T-cell (primary cell): ENCODE measurements around the gene STK32B. TPM values are rescaled to one million over a fixed set of nuclear protein-coding genes. Genes with fewer than 3 reads are reported as not detected.

Experiments used
- ATAC-seq, 4 experiments: fragments of 200-7000 bp in 3 of 4; fragments of 150-1000 bp in 1 of 4; cut with Tn5 transposase; replicated peaks in 1 of 4; 1 replicate in 3 of 4; 2 replicates in 1 of 4; pipeline ENCODE4 v1.10.0; 2021; ENCODE audit warnings: moderate library complexity in 3 of 4, mild to moderate bottlenecking in 2 of 4, moderate number of reproducible peaks in 1 of 4
- CTCF ChIA-PET, 2 donors: fragments of 300-600 bp; sonication (Branson Sonifier 250); formaldehyde crosslinking; loops; one replicate each; lab custom pipeline; 2022; ENCODE audit warnings: antibody characterized with exemption in 2 of 2; lab: Charles Lee
- POLR2A ChIA-PET, 2 donors: fragments of 300-600 bp; sonication (Branson Sonifier 250); formaldehyde crosslinking; loops; one replicate each; lab custom pipeline; 2022; ENCODE audit warnings: antibody characterized with exemption in 2 of 2; lab: Charles Lee
- DNase-seq, 35 experiments: peaks; one replicate each; pipeline versions ENCODE4 v3.0.0 to v3.0.0-alpha.2; 2013 to 2023
- H3K27ac ChIP-seq: one replicate; pipeline ENCODE4 v1.5.1; 2013; ENCODE audit warnings: low read length
- H3K27me3 ChIP-seq, 2 experiments: replicated peaks in 1 of 2; 1 replicate in 1 of 2; 2 replicates in 1 of 2; pipeline versions ENCODE4 v1.6.1 to v1.7.0; 2013; ENCODE audit warnings: low read length in 1 of 2, mixed read lengths in 1 of 2; ENCODE audit not compliant: control insufficient read depth in 2 of 2, insufficient read depth in 2 of 2; ENCODE audit errors: extremely low read depth in 1 of 2
- H3K36me3 ChIP-seq, 2 donors: 1 replicate in 1 of 2; 2 replicates in 1 of 2; pipeline versions ENCODE4 v1.6.1 to v1.7.0; 2013; ENCODE audit warnings: low read length in 1 of 2; ENCODE audit not compliant: control insufficient read depth in 2 of 2, insufficient read depth in 1 of 2; ENCODE audit errors: extremely low read depth in 1 of 2
- H3K4me1 ChIP-seq, 2 experiments: 1 replicate in 1 of 2; 2 replicates in 1 of 2; pipeline versions ENCODE4 v1.6.1 to v1.7.0; 2013; ENCODE audit warnings: low read length in 2 of 2, mixed read lengths in 1 of 2; ENCODE audit not compliant: insufficient read depth in 2 of 2, control insufficient read depth in 1 of 2; ENCODE audit errors: extremely low read depth in 1 of 2
- H3K4me3 ChIP-seq, 2 donors: 1 replicate in 1 of 2; 2 replicates in 1 of 2; pipeline versions ENCODE4 v1.5.1 to v1.7.0; 2013; ENCODE audit warnings: mild to moderate bottlenecking in 2 of 2, low read length in 1 of 2, moderate library complexity in 1 of 2; ENCODE audit not compliant: control insufficient read depth in 1 of 2; ENCODE audit errors: extremely low read depth in 1 of 2
- H3K9me3 ChIP-seq: 2 replicates; pipeline ENCODE4 v1.7.0; 2013
- H3K27ac Mint-ChIP-seq, 2 donors: one replicate each; pipeline ENCODE4 v1.8.0; 2020 to 2021; ENCODE audit warnings: mild to moderate bottlenecking in 2 of 2, mixed read lengths in 2 of 2
- H3K27me3 Mint-ChIP-seq, 2 donors: one replicate each; pipeline ENCODE4 v1.8.0; 2021 to 2022; ENCODE audit warnings: mixed read lengths in 2 of 2
- H3K36me3 Mint-ChIP-seq: one replicate; pipeline ENCODE4 v1.8.0; 2021; ENCODE audit warnings: mixed read lengths
- H3K4me1 Mint-ChIP-seq, 3 donors: one replicate each; pipeline ENCODE4 v1.8.0; 2020 to 2022; ENCODE audit warnings: mixed read lengths in 3 of 3, mild to moderate bottlenecking in 1 of 3
- H3K4me3 Mint-ChIP-seq, 3 donors: one replicate each; pipeline ENCODE4 v1.8.0; 2020 to 2022; ENCODE audit warnings: mild to moderate bottlenecking in 3 of 3, mixed read lengths in 3 of 3, moderate library complexity in 3 of 3
- H3K9me3 Mint-ChIP-seq, 3 donors: one replicate each; pipeline ENCODE4 v1.8.0; 2020 to 2022; ENCODE audit warnings: mixed read lengths in 3 of 3
- WGBS: methylation state at CpG from one replicate; pipeline ENCODE4 v1.1.5; 2013; ENCODE audit warnings: missing lambda C conversion rate; ENCODE audit not compliant: insufficient coverage; 5-methylcytosine and 5-hydroxymethylcytosine counted together
- total RNA-seq, 35 experiments: library from RNA in 6 of 35; stranded (reverse) in 6 of 35; fragments of 120-200 nt in 1 of 35; gene quantifications; one replicate each; pipeline versions ENCODE4 v1.2.1 to v1.2.4 and lab custom pipeline; 2013 to 2026

The STK32B gene
- total RNA-seq, 5 donors from 2014 or later (not counting 1 experiment from before 2014, with no cell fraction given) = 0.12 to 0.20 (median 0.15) TPM; not detected in 2

GRCh38 chr4:5186271-5187064 is 135.2 kb downstream of the STK32B start:
- H3K27me3 ChIP-seq = peaks cover 0 to 7% of the 10 kb centered on the region in 2 experiments
- no peaks in the 10 kb centered on the region for H3K36me3 ChIP-seq
- POLR2A ChIA-PET = no interaction called here
- DNase-seq (no peak), ATAC-seq (peak in 1 of 4 experiments; percentile 24)
- H3K27ac Mint-ChIP-seq = no peak overlapping the region
- H3K4me3 Mint-ChIP-seq = no peak overlapping the region
- no peaks in the 10 kb centered on the region for H3K9me3 ChIP-seq
- no peaks in the 10 kb centered on the region for H3K4me1 ChIP-seq
- no peaks in the 10 kb centered on the region for H3K9me3 Mint-ChIP-seq
- CTCF ChIA-PET = no interaction called here
- H3K27ac ChIP-seq = no peak overlapping the region
- H3K4me1 Mint-ChIP-seq = no peaks in the 10 kb centered on the region
- peaks cover 2 to 7% of the 10 kb centered on the region in 2 donors for H3K27me3 Mint-ChIP-seq
- 16% methylated on average over 4 of the region's 14 CpGs for WGBS
- no peaks in the 10 kb centered on the region for H3K36me3 Mint-ChIP-seq
- no peak overlapping the region for H3K4me3 ChIP-seq

GRCh38 chr4:5188130-5188529 is 136.8 kb downstream of the STK32B start:
- Histone ChIP-seq H3K4me3 (no peak overlapping the region), H3K9me3 (no peaks in the 10 kb centered on the region), H3K36me3 (no peaks in the 10 kb centered on the region), H3K4me1 (no peaks in the 10 kb centered on the region), H3K27ac (no peak overlapping the region), H3K27me3 (peaks cover 0 to 7% of the 10 kb centered on the region in 2 experiments)
- WGBS = 80% methylated on average over 5 of the region's 10 CpGs
- Mint-ChIP-seq H3K4me1 (no peaks in the 10 kb centered on the region), H3K27me3 (peaks cover 2 to 7% of the 10 kb centered on the region in 2 donors), H3K9me3 (no peaks in the 10 kb centered on the region), H3K36me3 (no peaks in the 10 kb centered on the region), H3K27ac (no peak overlapping the region), H3K4me3 (no peak overlapping the region)
- CTCF ChIA-PET = no interaction called here
- ATAC-seq (no peak), DNase-seq (no peak)
- POLR2A ChIA-PET = no interaction called here

DNA sequence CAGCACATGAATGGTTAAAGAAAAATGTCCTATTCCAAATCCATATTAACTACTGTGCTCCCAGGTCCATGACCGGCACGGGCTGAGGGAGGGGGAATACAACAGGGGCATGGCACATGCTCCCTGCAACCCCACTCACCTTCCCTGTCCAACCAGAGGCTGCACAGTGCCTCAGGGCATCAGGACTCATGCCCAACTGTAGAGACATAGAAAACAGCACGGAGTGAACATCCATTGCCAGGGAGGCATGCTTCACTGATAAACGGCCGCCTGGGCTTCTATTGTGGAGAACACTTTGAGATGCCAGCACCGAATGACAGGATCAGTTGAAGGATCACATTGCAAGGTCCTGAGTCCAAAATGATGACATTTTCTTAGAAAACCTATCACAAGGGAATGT is 140.6 kb downstream of the STK32B start:
- Histone ChIP-seq H3K27ac (no peak overlapping the region), H3K36me3 (no peaks in the 10 kb centered on the region), H3K27me3 (peaks cover 0 to 2% of the 10 kb centered on the region in 2 experiments), H3K9me3 (no peaks in the 10 kb centered on the region), H3K4me1 (no peaks in the 10 kb centered on the region), H3K4me3 (no peak overlapping the region)
- H3K27ac Mint-ChIP-seq = no peak overlapping the region
- DNase-seq = no peak
- no peak overlapping the region for H3K4me3 Mint-ChIP-seq
- H3K9me3 Mint-ChIP-seq = no peaks in the 10 kb centered on the region
- H3K27me3 Mint-ChIP-seq = peaks cover 0 to 2% of the 10 kb centered on the region in 2 donors
- no peak for ATAC-seq
- H3K36me3 Mint-ChIP-seq = no peaks in the 10 kb centered on the region
- CTCF ChIA-PET = no interaction called here
- POLR2A ChIA-PET = no interaction called here
- H3K4me1 Mint-ChIP-seq = no peaks in the 10 kb centered on the region
- 96% methylated on average over 3 of the region's 6 CpGs for WGBS

DNA sequence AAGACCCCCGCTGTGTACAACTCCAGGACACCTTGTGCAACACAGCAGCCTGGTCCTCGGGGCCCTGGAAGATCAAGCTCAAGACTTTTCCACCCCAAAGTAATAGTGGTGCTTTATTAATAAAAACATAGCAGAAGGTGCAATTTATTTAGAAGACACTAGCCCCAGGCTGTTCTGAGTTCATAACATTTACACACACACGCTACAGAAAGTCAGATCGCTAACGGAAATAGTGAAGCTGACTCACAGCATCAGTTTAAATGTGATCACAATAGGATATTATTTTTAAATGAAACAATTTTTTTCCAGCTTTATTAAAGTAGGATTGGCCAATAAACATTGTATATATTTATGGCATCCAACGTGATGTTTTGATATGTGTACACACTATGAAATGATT is 141.0 kb downstream of the STK32B start:
- Mint-ChIP-seq H3K36me3 (no peaks in the 10 kb centered on the region), H3K4me1 (no peaks in the 10 kb centered on the region), H3K27ac (no peak overlapping the region), H3K9me3 (no peaks in the 10 kb centered on the region), H3K27me3 (no peaks in the 10 kb centered on the region), H3K4me3 (no peak overlapping the region)
- Histone ChIP-seq H3K4me1 (no peaks in the 10 kb centered on the region), H3K9me3 (no peaks in the 10 kb centered on the region), H3K27me3 (no peaks in the 10 kb centered on the region), H3K4me3 (no peak overlapping the region), H3K27ac (no peak overlapping the region), H3K36me3 (no peaks in the 10 kb centered on the region)
- ChIA-PET POLR2A (no interaction called here), CTCF (no interaction called here)
- DNase-seq (no peak), ATAC-seq (no peak)
- no CpG with 5 or more reads among the region's 6 CpGs for WGBS

DNA sequence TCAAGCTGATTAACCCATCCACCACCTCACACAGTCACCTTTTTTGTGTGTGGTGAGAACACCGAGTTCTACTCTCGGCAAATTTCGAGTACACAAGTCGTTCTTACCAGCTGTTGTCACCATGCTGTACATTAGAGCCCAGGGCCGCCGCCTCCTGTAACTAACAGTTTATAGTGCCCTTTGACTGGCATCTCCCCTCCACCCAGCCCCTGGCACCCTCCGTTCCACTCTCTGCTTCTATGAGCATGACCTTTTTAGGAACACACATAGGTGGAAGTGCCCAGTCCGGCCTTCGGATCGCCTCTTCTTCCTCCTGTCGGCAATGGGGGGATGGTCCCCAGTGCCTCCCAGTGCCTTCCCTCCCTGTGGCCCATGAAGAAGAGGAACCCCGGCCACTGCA is 141.4 kb downstream of the STK32B start:
- no peaks in the 10 kb centered on the region for H3K4me1 Mint-ChIP-seq
- CTCF ChIA-PET = no interaction called here
- Histone ChIP-seq H3K27me3 (no peaks in the 10 kb centered on the region), H3K36me3 (no peaks in the 10 kb centered on the region), H3K9me3 (no peaks in the 10 kb centered on the region), H3K4me1 (no peaks in the 10 kb centered on the region), H3K27ac (no peak overlapping the region), H3K4me3 (no peak overlapping the region)
- no peak overlapping the region for H3K4me3 Mint-ChIP-seq
- no peak for DNase-seq
- no peak overlapping the region for H3K27ac Mint-ChIP-seq
- POLR2A ChIA-PET = no interaction called here
- ATAC-seq = no peak
- H3K27me3 Mint-ChIP-seq = no peaks in the 10 kb centered on the region
- H3K9me3 Mint-ChIP-seq = no peaks in the 10 kb centered on the region
- WGBS = 81% methylated on average over 11 of the region's 12 CpGs
- no peaks in the 10 kb centered on the region for H3K36me3 Mint-ChIP-seq

DNA sequence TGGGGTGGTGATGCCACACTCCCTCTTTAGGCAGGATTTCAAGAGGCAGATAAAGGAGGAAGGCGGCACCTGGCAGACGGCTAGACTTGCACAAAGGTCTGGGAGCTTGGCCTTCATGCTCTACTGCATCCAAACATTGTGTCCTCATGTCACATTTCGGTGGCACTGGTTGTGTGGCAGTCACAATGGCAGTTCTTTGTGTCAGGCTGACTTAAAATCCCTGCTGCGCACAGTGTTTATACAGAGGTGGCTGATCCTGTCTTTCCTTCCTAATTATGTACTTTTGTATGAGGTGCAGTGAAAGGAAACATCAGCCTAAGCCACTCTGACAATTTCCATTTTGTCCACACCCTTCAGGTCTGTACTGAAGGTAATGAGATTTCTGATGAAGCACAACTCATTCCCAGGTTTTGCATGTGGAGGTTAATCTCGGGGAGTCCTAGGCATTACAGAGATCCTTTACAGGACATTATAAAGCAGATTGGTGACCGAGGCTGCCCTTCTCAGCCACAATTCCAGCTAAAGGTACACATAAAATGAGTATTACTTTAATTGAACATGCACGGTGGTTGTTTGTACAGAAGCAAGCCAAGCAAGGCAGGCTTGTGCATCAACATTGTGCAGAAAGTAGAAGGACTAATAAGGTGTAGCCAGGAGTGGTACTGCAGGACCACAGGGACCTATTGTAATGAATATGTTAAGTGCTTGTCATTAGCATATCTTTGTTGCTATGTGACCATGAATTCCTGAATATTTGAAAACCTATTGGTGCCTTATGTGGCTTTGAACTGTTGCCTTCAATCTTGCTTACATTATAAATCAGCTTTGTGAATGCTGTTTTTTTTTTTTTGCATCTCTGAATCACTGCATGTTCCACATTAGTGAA is 147.6 kb downstream of the STK32B start:
- no peak for DNase-seq
- peaks cover 0 to 8% (median 7%) of the 10 kb centered on the region in 3 donors for H3K9me3 Mint-ChIP-seq
- H3K36me3 Mint-ChIP-seq = no peaks in the 10 kb centered on the region
- no peaks in the 10 kb centered on the region for H3K27me3 ChIP-seq
- no peak overlapping the region for H3K27ac ChIP-seq
- CTCF ChIA-PET = no interaction called here
- no peak overlapping the region for H3K4me3 ChIP-seq
- no peaks in the 10 kb centered on the region for H3K27me3 Mint-ChIP-seq
- H3K36me3 ChIP-seq = no peaks in the 10 kb centered on the region
- no peak for ATAC-seq
- no peaks in the 10 kb centered on the region for H3K9me3 ChIP-seq
- WGBS = 98% methylated on average over 4 of the region's 7 CpGs
- H3K4me3 Mint-ChIP-seq = no peak overlapping the region
- H3K4me1 ChIP-seq = no peaks in the 10 kb centered on the region
- no peak overlapping the region for H3K27ac Mint-ChIP-seq
- H3K4me1 Mint-ChIP-seq = no peaks in the 10 kb centered on the region
- POLR2A ChIA-PET = no interaction called here
